Liver (tissue), 5 donors: Measurements from ENCODE around the gene SLC38A7. TPM values are rescaled to one million over a fixed set of nuclear protein-coding genes. Genes with fewer than 3 reads are reported as not detected.

Source experiments
- FOXA1 ChIP-seq: IDR thresholded peaks from 2 replicates; pipeline ENCODE4 v1.6.1; 2016; ENCODE audit warnings: antibody characterized with exemption
- HNF4A ChIP-seq, 2 donors: conservative IDR thresholded peaks; 2 replicates each; pipeline ENCODE4 v1.6.1; 2016; ENCODE audit warnings: antibody characterized with exemption in 2 of 2, mild to moderate bottlenecking in 2 of 2
- HNF4G ChIP-seq: IDR thresholded peaks from 2 replicates; pipeline ENCODE4 v1.6.1; 2016; ENCODE audit warnings: antibody characterized with exemption
- polyA plus RNA-seq, 2 donors: library from polyadenylated mRNA; stranded (reverse) in 1 of 2; unstranded in 1 of 2; fragments of 200-250 nt in 1 of 2; fragments of >200 nt in 1 of 2; fragmentation: Nextera tagmentation in 1 of 2; extraction: Ambion mirVana in 1 of 2; gene quantifications; one replicate each; pipeline versions ENCODE4 v1.2.1 to v1.2.3, GENCODE V29; 2013 to 2015
- total RNA-seq, 2 donors: library from RNA; depleted of rRNA; stranded (reverse); fragments of >200 nt; gene quantifications; one replicate each; pipeline ENCODE4 v1.2.3, GENCODE V29; 2014
- TF ChIP-seq, protein P1 (sequence below): IDR thresholded peaks from 2 replicates; pipeline ENCODE4 v1.6.1; 2016; ENCODE audit warnings: antibody characterized with exemption
- TF ChIP-seq, protein P2 (sequence below): IDR thresholded peaks from 2 replicates; pipeline ENCODE4 v1.6.1; 2016; ENCODE audit warnings: antibody characterized with exemption, mild to moderate bottlenecking
- TF ChIP-seq, protein P3 (sequence below): IDR thresholded peaks from 2 replicates; pipeline ENCODE4 v1.6.1; 2016; ENCODE audit warnings: antibody characterized with exemption
- donor health status: healthy.
- donor health status: healthy.
- donor health status: healthy.

SLC38A7 gene
- total and polyA plus RNA-seq, 4 donors: 7.9 to 18.7 (median 11.0) TPM

DNA sequence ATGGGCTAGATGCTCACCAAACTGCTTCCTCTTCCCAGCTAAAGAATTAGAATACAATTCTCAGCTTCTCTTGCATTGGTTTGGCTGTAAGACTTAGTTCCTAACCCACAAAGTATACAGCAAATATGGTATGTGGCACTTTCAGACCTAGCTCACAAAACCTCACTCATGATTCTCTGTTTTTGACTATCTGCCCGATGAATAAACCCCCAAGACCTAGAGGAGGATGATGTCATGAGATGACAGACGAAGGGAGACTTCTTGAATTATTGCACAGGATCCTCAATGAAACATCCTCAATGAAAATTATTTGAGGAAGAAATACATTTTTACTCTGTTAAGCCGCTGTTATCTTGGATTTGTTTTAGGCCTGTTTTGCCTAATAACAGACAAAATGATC lies 69.3 kb downstream of the SLC38A7 start (continued):
- TF ChIP-seq, protein P1, sequence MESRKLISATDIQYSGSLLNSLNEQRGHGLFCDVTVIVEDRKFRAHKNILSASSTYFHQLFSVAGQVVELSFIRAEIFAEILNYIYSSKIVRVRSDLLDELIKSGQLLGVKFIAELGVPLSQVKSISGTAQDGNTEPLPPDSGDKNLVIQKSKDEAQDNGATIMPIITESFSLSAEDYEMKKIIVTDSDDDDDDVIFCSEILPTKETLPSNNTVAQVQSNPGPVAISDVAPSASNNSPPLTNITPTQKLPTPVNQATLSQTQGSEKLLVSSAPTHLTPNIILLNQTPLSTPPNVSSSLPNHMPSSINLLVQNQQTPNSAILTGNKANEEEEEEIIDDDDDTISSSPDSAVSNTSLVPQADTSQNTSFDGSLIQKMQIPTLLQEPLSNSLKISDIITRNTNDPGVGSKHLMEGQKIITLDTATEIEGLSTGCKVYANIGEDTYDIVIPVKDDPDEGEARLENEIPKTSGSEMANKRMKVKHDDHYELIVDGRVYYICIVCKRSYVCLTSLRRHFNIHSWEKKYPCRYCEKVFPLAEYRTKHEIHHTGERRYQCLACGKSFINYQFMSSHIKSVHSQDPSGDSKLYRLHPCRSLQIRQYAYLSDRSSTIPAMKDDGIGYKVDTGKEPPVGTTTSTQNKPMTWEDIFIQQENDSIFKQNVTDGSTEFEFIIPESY: no peak
- TF ChIP-seq, protein P2, sequence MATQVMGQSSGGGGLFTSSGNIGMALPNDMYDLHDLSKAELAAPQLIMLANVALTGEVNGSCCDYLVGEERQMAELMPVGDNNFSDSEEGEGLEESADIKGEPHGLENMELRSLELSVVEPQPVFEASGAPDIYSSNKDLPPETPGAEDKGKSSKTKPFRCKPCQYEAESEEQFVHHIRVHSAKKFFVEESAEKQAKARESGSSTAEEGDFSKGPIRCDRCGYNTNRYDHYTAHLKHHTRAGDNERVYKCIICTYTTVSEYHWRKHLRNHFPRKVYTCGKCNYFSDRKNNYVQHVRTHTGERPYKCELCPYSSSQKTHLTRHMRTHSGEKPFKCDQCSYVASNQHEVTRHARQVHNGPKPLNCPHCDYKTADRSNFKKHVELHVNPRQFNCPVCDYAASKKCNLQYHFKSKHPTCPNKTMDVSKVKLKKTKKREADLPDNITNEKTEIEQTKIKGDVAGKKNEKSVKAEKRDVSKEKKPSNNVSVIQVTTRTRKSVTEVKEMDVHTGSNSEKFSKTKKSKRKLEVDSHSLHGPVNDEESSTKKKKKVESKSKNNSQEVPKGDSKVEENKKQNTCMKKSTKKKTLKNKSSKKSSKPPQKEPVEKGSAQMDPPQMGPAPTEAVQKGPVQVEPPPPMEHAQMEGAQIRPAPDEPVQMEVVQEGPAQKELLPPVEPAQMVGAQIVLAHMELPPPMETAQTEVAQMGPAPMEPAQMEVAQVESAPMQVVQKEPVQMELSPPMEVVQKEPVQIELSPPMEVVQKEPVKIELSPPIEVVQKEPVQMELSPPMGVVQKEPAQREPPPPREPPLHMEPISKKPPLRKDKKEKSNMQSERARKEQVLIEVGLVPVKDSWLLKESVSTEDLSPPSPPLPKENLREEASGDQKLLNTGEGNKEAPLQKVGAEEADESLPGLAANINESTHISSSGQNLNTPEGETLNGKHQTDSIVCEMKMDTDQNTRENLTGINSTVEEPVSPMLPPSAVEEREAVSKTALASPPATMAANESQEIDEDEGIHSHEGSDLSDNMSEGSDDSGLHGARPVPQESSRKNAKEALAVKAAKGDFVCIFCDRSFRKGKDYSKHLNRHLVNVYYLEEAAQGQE: no peak
- TF ChIP-seq HNF4A (conservative IDR thresholded peaks at IDR 0.05) (no peak), HNF4G (no peak), FOXA1 (no peak)
- TF ChIP-seq, protein P3, sequence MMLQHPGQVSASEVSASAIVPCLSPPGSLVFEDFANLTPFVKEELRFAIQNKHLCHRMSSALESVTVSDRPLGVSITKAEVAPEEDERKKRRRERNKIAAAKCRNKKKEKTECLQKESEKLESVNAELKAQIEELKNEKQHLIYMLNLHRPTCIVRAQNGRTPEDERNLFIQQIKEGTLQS: no peak

Other genes starting within 250 kb of the SLC38A7 start
- 1 to 10 TPM in 1 of 2 donors, under 1 TPM in 1; 0.93 to 1.1 TPM for gene NDRG4, start 184.6 kb downstream of the SLC38A7 start, total RNA-seq
- under 1 TPM; 0.40 to 0.80 TPM for gene NDRG4, start 184.6 kb downstream of the SLC38A7 start, polyA plus RNA-seq
- 10 to 100 TPM in 1 of 2 donors, 1 to 10 TPM in 1; 6.9 to 17.7 TPM for gene SETD6, start 169.3 kb downstream of the SLC38A7 start, total RNA-seq
- 10 to 100 TPM in 1 of 2 donors, 1 to 10 TPM in 1; 9.2 to 11.2 TPM for gene SETD6, start 169.3 kb downstream of the SLC38A7 start, polyA plus RNA-seq
- 100 to 1,000 TPM; 116 to 131 TPM for gene CNOT1, start 54.9 kb downstream of the SLC38A7 start, total RNA-seq
- 10 to 100 TPM; 34.0 to 40.8 TPM for gene CNOT1, start 54.9 kb downstream of the SLC38A7 start, polyA plus RNA-seq
- 100 to 1,000 TPM in 1 of 2 donors, 10 to 100 TPM in 1; 80.2 to 111 TPM for gene GOT2, start 49.5 kb upstream of the SLC38A7 start, total RNA-seq
- gene GOT2, start 49.5 kb upstream of the SLC38A7 start, polyA plus RNA-seq: 100 to 1,000 TPM; 161 to 216 TPM